ENCODE results near the gene EXOSC2.

EXOSC2 gene

DNA sequence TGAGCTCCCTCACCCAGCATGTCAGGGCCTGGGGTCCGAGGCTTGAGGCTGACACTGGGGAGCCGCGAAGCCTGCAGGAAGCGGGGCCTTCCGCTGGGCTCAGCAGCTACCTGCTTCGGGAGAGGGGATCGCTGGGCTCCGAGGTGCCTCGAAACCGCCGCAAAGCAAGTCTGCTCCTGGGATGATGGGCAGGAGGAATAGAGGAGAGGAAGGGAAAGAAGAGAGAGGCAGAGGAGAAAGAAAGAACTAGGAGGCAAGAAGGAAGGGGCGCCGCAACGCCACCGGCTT is 30.7 kb upstream of the EXOSC2 start:
- TF ChIP-seq, protein P1, sequence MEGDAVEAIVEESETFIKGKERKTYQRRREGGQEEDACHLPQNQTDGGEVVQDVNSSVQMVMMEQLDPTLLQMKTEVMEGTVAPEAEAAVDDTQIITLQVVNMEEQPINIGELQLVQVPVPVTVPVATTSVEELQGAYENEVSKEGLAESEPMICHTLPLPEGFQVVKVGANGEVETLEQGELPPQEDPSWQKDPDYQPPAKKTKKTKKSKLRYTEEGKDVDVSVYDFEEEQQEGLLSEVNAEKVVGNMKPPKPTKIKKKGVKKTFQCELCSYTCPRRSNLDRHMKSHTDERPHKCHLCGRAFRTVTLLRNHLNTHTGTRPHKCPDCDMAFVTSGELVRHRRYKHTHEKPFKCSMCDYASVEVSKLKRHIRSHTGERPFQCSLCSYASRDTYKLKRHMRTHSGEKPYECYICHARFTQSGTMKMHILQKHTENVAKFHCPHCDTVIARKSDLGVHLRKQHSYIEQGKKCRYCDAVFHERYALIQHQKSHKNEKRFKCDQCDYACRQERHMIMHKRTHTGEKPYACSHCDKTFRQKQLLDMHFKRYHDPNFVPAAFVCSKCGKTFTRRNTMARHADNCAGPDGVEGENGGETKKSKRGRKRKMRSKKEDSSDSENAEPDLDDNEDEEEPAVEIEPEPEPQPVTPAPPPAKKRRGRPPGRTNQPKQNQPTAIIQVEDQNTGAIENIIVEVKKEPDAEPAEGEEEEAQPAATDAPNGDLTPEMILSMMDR (IDR thresholded peaks at IDR 0.05; ENCODE audit: insufficient read depth, low read length, poor library complexity, severe bottlenecking) = no peak
- no peaks in the 10 kb centered on the region for H3K36me3 ChIP-seq (ENCODE audit: control insufficient read depth, insufficient read depth, low read length)
- no peak overlapping the region for H3K4me3 ChIP-seq (replicated peaks; ENCODE audit: low read depth, low read length)
- no peak for DNase-seq (ENCODE audit: extremely low read depth, insufficient read length)
- peaks cover 3% of the 10 kb centered on the region for H3K27me3 ChIP-seq (replicated peaks; ENCODE audit: control insufficient read depth, insufficient read depth, low read length)

DNA sequence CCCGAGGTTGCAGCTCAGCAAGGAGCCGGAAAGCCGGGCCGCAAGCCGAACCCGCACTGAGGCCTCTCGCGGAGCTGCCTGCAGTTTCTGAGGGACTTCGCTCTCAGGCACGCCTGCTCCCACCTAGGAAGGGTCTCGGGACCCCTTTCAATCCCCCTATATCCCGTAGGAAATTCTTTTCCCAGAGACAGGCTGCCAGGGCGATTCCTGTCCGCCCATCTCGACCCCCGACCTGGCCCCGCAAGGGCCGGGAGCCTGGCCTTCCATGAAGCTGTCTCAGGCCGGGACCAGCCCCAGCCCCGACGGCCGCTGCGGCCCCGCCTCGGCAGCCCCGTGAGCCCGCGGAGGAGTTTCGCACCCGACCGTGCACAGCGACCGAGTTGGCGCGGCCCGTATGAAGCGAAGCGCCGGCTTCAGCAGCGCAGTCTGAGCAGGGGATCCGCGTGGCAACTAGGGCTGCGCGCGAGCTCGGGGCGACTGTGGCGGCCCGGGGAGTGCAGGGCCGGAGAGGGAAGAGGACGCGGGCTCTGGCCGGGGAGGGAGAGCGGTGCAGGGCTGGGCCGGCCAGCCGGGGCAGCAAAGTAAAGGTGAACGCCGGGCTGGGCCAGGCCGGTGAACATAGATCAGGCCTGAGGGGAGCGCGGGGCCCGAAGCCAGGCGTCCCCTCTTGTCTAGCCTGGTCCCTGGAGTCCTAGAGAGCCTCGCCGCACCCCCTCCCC is 30.2 kb upstream of the EXOSC2 start:
- TF ChIP-seq, protein P1 (IDR thresholded peaks at IDR 0.05; ENCODE audit: insufficient read depth, low read length, poor library complexity, severe bottlenecking) = no peak
- DNase-seq (ENCODE audit: extremely low read depth, insufficient read length) = no peak
- no peak overlapping the region for H3K4me3 ChIP-seq (replicated peaks; ENCODE audit: low read depth, low read length)
- peaks cover 3% of the 10 kb centered on the region for H3K27me3 ChIP-seq (replicated peaks; ENCODE audit: control insufficient read depth, insufficient read depth, low read length)
- H3K36me3 ChIP-seq (ENCODE audit: control insufficient read depth, insufficient read depth, low read length) = no peaks in the 10 kb centered on the region

DNA sequence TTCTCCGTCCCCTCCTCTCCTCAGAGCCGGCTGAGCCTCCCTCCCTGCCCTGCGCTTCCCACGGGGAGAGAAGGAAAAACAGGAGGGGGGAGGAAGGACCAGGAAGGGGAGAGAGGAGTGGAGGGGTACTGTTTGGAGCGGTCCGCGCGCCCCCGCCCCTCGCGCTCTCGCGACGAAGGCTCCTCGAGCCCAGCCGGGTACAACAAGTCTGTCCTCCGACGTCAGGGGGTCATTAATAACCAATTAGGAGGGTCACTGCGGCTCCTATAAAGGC is 29.7 kb upstream of the EXOSC2 start:
- Histone ChIP-seq H3K4me3 (replicated peaks; ENCODE audit: low read depth, low read length) (no peak overlapping the region), H3K36me3 (ENCODE audit: control insufficient read depth, insufficient read depth, low read length) (no peaks in the 10 kb centered on the region), H3K27me3 (replicated peaks; ENCODE audit: control insufficient read depth, insufficient read depth, low read length) (peaks cover 3% of the 10 kb centered on the region)
- no peak for DNase-seq (ENCODE audit: extremely low read depth, insufficient read length)
- TF ChIP-seq, protein P1 (IDR thresholded peaks at IDR 0.05; ENCODE audit: insufficient read depth, low read length, poor library complexity, severe bottlenecking) = no peak

DNA sequence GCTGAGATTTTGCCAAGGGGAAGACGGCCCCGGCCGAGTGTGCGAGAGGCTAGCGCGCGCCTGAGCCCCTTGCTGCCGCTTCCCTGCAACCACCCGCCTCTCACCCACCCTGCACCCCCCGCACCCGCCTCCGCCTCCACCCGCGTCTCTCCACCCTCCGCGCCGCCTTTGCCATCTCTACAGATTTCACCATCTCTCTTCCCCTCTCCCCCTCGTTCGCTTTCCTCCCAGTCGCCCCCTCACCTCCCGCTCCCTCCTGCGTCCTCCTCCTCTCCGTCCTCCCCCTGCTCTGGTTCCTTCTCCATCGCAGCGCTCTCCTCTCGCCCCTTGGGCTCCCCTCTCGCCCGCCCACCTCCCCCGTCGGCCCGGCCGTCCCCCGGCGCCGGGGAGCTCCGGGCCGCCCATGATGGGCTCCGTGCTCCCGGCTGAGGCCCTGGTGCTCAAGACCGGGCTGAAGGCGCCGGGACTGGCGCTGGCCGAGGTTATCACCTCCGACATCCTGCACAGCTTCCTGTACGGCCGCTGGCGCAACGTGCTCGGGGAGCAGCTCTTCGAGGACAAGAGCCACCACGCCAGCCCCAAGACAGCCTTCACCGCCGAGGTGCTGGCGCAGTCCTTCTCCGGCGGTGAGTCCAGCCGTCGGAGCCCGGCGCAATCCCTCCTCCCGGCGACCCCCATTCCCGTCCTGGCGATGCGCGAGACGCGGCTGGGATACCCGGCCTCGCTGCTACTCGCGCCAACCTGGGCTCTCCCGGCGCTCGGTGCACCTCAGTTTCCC is 29.1 kb upstream of the EXOSC2 start, which contains the start of gene PRDM12:
TSS of gene PRDM12 (plus strand) at position 344 of the 778 bp plus-strand sequence. CDS start at position 404, 60 bp downstream.
- TF ChIP-seq, protein P1 (IDR thresholded peaks at IDR 0.05; ENCODE audit: insufficient read depth, low read length, poor library complexity, severe bottlenecking) = no peak
- DNase-seq (ENCODE audit: extremely low read depth, insufficient read length) = no peak

DNA sequence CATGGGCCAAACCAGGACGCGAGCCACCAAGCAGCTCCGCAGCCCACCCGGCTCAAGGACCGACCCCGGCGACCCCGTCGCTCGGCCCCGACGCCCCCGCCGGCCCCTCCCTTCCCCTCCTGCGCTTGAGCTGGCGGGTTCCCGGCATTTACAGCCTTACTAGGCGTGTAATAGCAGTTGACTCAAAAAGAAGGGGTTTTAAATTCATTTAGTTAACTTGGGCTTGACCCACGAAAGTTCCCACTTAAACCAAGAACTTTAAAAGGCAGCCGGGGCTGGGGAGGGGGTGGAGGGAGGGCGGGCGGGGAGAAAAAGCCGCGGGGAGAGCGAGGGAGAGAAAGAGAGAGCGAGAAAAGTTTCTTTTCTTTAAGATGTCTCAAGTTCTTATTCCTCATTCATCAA is 28.6 kb upstream of the EXOSC2 start:
- no peaks in the 10 kb centered on the region for H3K36me3 ChIP-seq (ENCODE audit: control insufficient read depth, insufficient read depth, low read length)
- DNase-seq (ENCODE audit: extremely low read depth, insufficient read length) = no peak
- no peak overlapping the region for H3K4me3 ChIP-seq (replicated peaks; ENCODE audit: low read depth, low read length)
- TF ChIP-seq, protein P1 (IDR thresholded peaks at IDR 0.05; ENCODE audit: insufficient read depth, low read length, poor library complexity, severe bottlenecking) = no peak
- peaks cover 3% of the 10 kb centered on the region for H3K27me3 ChIP-seq (replicated peaks; ENCODE audit: control insufficient read depth, insufficient read depth, low read length)

More for the DNA sequence above, 29.1 kb upstream of the EXOSC2 start, which contains the start of gene PRDM12:
- Histone ChIP-seq H3K27me3 (replicated peaks; ENCODE audit: control insufficient read depth, insufficient read depth, low read length) (peaks cover 3% of the 10 kb centered on the region), H3K4me3 (replicated peaks; ENCODE audit: low read depth, low read length) (no peak within 1 kb of the TSS), H3K36me3 (ENCODE audit: control insufficient read depth, insufficient read depth, low read length) (no peaks in the 10 kb centered on the region)

Data from GM06990 (cell line).